ENCODE data around the gene SLC8A1.

SLC8A1 gene

DNA sequence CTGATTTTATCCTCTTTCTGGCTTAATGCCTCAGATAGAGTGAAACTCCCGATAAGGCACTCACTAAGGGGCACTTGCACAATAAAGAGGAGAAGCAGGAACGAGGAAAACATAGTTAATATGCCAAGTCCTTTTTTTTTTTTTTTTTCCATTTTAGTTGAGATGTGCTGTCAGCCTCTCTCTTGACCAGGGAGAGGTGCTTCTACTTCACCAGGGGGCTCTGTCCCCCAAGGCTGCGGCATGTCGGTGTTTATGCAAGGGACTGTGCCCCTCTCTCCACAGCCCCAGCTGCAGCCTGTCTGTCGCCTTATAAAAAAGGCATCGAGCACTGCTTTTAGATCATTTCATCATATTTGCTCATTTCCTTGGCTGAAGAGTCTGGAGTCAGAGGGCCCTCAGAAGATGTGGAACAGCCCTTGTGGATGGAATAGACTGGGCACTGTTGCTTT lies 178.1 kb downstream of the SLC8A1 start:
- DNase-seq (ENCODE audit: low read depth, low spot score) = no peak

- DNase-seq (ENCODE audit: low read depth, low spot score) = no peak
Observed at GRCh38 chr2:40271094-40271493, 180.8 kb downstream of the SLC8A1 start.

DNA sequence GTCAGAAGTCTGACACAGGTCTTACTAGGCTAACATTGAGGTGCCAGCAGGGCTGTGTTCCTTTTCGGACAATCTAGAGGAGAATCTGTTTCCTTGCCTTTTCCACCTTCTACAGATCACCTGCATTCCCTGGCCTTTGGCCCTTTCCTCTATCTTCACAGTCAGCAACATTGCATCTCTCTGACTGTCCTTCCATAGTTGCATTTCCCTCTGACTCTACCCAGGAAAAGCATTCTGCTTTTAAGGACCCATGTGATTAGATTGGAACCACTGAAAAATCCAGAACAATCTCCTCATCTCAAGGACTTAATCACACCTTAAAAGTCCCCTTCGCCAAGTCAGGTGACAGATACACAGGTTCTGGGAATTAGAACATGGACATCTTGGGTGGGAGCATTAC lies 181.5 kb downstream of the SLC8A1 start:
- no peak for DNase-seq (ENCODE audit: low read depth, low spot score)

GRCh38 chr2:40268566-40268965 lies 183.3 kb downstream of the SLC8A1 start:
- DNase-seq (ENCODE audit: low read depth, low spot score) = no peak

DNA sequence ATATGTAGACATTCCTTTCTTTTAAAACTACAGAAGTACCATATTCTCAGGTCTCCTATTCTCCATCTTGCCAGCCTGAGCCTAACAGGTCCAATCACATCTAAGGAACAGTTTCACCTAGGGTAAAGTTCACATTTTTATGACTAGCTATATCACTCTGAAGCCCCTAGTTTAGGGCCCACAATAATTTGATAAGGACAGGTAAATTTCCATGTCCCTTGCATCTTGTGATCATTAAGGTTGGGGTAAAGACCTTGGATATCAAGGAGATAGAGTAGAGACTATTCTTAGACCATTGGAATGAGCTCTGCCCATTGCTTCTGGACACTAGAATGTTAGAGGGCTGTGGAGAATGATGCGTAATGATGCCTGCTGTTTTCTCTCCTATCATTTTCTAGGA lies 185.7 kb downstream of the SLC8A1 start:
- no peak for DNase-seq (ENCODE audit: low read depth, low spot score)

GRCh38 chr2:40265602-40266001 lies 186.3 kb downstream of the SLC8A1 start:
- DNase-seq (ENCODE audit: low read depth, low spot score) = no peak

DNA sequence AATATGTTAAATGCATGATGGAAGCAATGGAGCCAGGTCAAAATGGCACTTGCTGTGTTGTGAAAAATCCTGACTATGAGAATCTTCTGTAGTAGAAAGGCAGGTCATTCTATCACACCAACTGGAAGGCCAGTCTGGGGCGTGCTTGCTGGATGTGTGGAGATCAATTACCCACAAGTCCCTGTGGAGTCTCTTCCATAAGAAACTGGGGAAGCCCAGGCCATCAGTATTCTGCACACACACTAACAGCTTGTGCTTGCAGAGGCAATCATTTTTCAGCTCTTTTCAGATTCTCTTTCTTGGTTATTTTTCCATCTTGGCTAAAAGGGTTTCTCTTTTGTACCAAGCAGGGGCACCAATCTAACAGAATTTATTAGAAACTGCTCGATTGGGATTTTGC lies 190.8 kb downstream of the SLC8A1 start:
- no peak for DNase-seq (ENCODE audit: low read depth, low spot score)

GRCh38 chr2:40260437-40260836 lies 191.5 kb downstream of the SLC8A1 start:
- DNase-seq (ENCODE audit: low read depth, low spot score) = no peak

DNA sequence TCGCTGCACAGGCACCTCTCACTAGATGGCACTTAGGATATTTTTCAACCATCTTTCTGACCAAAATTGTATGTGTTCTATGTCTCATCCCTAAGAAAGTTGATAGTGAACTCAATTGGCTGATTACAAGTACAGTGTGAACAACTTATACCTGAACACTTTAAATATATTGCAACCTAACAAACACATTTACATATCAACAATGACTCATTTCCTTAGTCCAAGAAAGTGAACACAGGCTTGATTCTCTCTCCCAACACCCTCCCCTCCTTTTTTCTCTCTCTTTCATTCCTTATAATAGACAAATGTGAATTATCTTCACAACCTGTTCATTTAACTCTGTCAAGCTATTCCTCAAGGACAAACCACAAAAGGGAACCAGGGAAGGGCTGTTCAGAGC lies 192.0 kb downstream of the SLC8A1 start:
- DNase-seq (ENCODE audit: low read depth, low spot score) = no peak

GRCh38 chr2:40258135-40258457 lies 193.8 kb downstream of the SLC8A1 start:
- DNase-seq (ENCODE audit: low read depth, low spot score) = no peak

DNA sequence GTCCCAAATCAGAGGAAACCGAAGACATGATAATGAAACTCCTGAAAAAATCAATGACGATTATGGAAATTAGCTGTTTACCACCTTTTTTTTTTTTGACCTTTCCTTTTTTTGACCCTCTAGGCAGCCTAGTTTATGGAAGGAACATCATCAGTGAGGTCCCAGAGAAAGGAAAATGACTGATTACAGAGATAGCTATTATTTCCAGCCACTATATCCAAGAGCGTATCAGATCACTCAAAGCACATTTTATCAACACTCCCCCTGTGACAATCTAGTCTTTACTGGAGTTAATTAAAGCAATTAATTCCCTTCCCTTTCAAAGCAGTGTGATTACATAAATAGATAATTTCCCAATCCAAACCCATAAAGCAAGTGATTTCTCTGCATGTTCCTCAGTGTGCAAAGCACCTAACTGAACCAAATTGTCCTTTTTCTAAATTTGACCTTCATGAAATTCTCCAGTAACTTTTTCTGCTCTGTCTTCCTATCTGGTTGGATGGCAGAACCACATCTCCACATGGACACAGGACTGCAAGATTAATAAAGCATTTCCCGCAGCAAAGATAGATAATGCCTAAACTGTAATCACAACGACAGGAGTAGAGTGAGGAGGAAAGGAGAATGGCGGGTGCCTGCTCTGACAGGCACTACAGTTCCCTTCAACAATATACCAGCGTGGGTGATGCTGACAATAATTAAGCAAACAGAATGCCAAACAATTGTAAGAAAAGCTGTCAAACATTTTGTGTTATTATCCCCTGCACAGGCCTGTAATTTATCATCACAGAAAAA lies 194.4 kb downstream of the SLC8A1 start:
- no peak for DNase-seq (ENCODE audit: low read depth, low spot score)

DNA sequence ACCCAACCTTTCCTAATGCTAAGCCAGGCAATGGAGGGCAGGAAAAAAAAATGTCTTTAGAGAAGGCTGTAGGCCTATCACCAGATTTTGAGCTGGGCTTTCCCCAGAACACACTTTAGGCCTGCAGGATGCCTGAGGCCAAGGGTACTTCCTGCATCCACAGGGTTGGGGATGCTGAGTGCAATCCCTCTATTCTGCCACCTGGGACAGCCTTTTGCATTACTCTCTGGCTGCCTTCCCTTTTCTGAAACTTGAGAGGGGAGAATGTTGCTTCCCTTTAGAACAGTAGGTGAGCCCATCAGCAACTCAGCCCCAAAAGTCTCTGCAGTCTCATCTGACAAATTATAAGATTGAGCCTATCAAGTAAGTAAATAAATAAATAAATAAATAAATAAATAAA lies 195.2 kb downstream of the SLC8A1 start:
- DNase-seq (ENCODE audit: low read depth, low spot score) = no peak

DNA sequence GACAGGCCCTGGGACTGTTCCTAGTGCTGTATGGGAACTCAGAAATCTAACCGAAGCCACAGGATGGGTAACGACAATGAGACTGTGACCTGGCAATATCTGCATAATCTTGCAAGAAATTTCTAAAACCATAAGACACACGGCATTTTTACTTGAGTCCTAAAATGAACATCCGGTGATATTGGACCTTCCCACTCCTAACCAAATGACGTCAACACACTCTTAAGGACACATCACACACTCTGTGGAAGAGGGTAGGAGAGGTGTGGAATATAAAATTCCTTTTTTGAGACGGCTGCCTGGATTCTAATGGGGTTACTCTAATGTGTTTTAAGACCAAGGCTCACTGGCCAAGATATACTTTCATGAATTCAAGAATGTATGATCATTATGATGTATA lies 195.9 kb downstream of the SLC8A1 start:
- no peak for DNase-seq (ENCODE audit: low read depth, low spot score)

DNA sequence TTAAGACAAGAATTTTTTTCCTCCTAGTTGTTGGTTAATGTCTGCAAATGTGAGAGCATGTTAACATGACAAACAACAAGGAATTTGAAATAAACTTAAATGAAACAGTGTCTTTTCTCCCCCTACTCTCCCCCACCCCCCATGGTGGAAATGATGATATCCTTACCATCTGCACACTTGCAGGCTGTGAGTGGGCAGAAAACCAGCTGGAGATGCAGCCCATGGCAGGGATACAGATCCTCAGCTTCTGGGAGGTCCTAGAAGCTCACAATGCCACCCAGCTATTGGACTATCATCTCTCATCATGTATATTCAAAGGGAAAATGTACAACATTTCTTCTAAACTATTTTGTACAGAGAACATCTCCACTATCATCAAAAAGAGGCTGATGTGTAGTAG lies 196.8 kb downstream of the SLC8A1 start:
- DNase-seq (ENCODE audit: low read depth, low spot score) = no peak

GRCh38 chr2:40254611-40255010 lies 197.3 kb downstream of the SLC8A1 start:
- no peak for DNase-seq (ENCODE audit: low read depth, low spot score)

DNA sequence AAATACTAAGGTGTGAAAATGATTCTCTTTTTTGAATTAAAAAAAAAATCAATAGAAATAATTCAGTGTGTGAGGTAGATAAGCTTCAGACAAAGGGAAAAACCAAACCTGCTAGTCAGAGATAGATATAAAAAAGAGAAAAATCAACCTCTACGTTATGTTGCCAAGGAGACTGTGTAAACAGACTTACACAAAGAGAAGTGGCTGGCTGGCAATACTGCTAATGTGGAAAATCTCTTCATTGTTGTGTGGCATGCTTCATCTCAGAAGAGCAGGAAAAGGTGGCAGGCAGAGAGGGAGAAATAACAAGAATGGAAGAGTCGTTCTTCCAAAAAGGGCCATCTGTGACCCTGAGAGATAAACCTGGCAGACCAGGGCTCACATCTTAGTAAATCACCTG lies 200.8 kb downstream of the SLC8A1 start:
- DNase-seq (ENCODE audit: low read depth, low spot score) = no peak

- no peak for DNase-seq (ENCODE audit: low read depth, low spot score)
Observed at GRCh38 chr2:40249577-40249976, 202.3 kb downstream of the SLC8A1 start.

DNA sequence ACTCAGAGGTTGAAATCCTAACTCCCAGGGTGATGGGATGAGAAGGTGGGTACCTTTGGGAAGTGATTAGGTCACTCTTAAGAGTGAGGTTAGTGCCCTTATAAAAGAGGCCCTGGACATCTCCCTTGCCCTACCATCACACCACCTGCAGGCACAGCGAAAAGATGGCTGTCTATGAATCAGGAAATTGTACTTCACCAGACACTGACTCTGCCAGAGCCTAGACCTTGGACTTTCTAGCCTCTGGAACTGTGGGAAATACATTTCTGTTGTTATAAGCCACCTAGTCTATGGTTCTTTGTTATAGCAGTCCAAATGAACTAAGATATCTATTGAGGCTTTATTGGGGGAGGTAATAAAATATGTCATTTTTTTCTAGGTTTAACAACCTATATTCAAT lies 203.6 kb downstream of the SLC8A1 start:
- DNase-seq (ENCODE audit: low read depth, low spot score) = no peak

GRCh38 chr2:40244675-40245074 lies 207.2 kb downstream of the SLC8A1 start:
- peak; percentile 63 for DNase-seq (ENCODE audit: low read depth, low spot score)

DNA sequence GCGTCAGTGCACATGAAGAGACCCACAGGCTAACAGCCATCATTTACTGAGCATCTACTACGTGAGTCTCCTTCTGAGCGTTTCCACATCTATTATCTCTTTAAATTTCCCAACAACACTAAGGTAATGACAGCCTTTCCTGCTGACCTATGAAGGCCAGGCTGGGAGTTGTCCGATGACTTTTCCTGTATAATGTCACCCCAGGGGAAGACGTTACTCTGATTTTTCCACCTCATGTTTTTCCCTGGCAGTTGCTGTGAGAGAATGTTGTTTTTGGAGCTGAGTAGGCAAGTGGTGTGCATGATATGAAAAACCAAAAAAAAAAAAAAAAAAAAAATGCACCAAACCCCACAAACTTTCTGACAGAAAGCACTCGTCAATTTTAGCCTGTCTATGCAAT lies 207.6 kb downstream of the SLC8A1 start:
- DNase-seq (ENCODE audit: low read depth, low spot score) = peak; percentile 21

DNA sequence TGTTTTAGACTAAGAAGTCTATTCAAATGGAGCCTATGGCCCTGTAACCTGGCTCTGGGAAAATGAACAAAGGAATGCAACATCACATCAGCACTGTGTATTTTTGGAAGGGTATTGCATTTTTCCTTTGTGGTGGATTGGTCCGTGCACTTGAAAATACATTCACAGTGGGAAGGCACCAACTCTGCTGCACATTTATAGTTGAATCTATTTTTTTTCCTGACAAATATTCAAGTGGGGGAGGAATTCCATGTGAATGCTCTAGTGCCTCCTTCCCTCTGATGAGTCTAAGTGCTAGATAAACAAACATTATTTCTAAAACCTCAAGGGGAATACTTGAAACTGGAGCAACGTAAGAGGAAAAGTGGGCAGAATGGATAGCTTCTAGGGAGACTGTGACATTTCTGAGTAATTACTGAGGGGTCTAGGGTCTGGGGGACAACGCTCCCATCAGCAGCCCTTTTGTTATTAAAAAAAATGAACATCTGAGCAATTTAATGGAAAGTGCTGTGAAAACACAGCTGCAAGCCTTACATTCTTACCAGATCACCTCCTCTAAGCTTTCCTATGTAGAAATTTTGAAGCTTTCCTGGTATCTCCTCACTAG lies 208.2 kb downstream of the SLC8A1 start:
- peak; percentile 83 for DNase-seq (ENCODE audit: low read depth, low spot score)

GRCh38 chr2:40242315-40242714 lies 209.6 kb downstream of the SLC8A1 start:
- DNase-seq (ENCODE audit: low read depth, low spot score) = no peak

- DNase-seq (ENCODE audit: low read depth, low spot score) = peak; percentile 92
Observed at GRCh38 chr2:40240070-40240469, 211.8 kb downstream of the SLC8A1 start.

Data from smooth muscle cell of the brain vasculature (primary cell).